NCI-H748 treated with DMSO at 0.1 percent for 48 hours (cell line): ENCODE data around the gene PLEKHO2.

Source experiments
- DNase-seq: peaks from one replicate; lab custom pipeline; 2025; lab: John Stamatoyannopoulos, UW

PLEKHO2 gene

GRCh38 chr15:64917211-64917610 is 75.5 kb downstream of the PLEKHO2 start:
- DNase-seq = no peak
